Testis (tissue), 2 donors: Measurements from ENCODE around the gene GAS5.

ENCODE experiments used
- POLR2A ChIP-seq: fragments of 450-650 bp; IDR thresholded peaks from one replicate; pipeline ENCODE4 v1.6.1; 2017; ENCODE audit warnings: antibody characterized with exemption, mild to moderate bottlenecking, moderate library complexity
- TF ChIP-seq, protein P1 (sequence below), 3 experiments: fragments of 450-650 bp in 2 of 3; fragments of 200-600 bp in 1 of 3; sonication (generic) in 1 of 3; IDR thresholded peaks; one replicate each; pipeline ENCODE4 v1.5.1; 2016 to 2019; ENCODE audit warnings: antibody characterized with exemption in 3 of 3, mild to moderate bottlenecking in 2 of 3, moderate library complexity in 1 of 3

- TF ChIP-seq, protein P1, sequence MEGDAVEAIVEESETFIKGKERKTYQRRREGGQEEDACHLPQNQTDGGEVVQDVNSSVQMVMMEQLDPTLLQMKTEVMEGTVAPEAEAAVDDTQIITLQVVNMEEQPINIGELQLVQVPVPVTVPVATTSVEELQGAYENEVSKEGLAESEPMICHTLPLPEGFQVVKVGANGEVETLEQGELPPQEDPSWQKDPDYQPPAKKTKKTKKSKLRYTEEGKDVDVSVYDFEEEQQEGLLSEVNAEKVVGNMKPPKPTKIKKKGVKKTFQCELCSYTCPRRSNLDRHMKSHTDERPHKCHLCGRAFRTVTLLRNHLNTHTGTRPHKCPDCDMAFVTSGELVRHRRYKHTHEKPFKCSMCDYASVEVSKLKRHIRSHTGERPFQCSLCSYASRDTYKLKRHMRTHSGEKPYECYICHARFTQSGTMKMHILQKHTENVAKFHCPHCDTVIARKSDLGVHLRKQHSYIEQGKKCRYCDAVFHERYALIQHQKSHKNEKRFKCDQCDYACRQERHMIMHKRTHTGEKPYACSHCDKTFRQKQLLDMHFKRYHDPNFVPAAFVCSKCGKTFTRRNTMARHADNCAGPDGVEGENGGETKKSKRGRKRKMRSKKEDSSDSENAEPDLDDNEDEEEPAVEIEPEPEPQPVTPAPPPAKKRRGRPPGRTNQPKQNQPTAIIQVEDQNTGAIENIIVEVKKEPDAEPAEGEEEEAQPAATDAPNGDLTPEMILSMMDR (IDR thresholded peaks at IDR 0.05): no peak
- no peak for TF ChIP-seq POLR2A
Measured at GRCh38 chr1:173889885-173890284, 22.1 kb upstream of the GAS5 start.
